Transverse colon (tissue), 3 donors: ENCODE results near the gene NEK6.

ENCODE experiments used
- EP300 ChIP-seq: sonication (generic); formaldehyde crosslinking; IDR thresholded peaks from one replicate; pipeline ENCODE4 v1.6.1; 2017; ENCODE audit warnings: antibody characterized with exemption, low read depth
- POLR2A ChIP-seq: fragments of 450-650 bp; IDR thresholded peaks from one replicate; pipeline ENCODE4 v1.6.1; 2016; ENCODE audit warnings: antibody characterized with exemption, mild to moderate bottlenecking, moderate library complexity
- TF ChIP-seq, protein P1 (sequence below), 5 experiments: fragments of 200-600 bp in 3 of 5; fragments of 450-650 bp in 2 of 5; sonication (generic) in 3 of 5; IDR thresholded peaks; 1 replicate in 2 of 5; 2 replicates in 3 of 5; pipeline ENCODE4 v1.5.1; 2016 to 2017; ENCODE audit warnings: antibody characterized with exemption in 5 of 5, inconsistent platforms in 3 of 5, mild to moderate bottlenecking in 2 of 5, moderate library complexity in 1 of 5

DNA sequence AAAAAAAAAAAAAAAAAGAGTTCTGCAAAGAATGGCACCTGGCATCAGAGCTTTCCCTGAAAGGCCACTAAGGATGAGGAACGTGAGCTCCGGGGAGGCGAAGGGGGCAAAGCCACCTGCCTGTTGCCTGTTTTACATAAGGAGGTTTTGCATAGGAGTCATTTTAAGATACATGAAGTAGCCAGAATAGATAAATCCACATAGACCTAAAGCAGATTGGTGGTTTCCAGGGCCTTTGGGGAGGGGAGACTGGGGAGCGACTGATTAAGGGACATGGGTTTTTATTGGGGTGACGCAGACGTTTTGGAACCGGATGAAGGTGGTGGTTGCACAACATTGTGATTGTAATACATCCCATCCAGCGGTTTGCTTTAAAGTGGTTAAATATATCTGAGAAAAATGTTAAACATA is 7.1 kb downstream of the NEK6 start:
- TF ChIP-seq POLR2A (no peak), EP300 (no peak)
- TF ChIP-seq, protein P1, sequence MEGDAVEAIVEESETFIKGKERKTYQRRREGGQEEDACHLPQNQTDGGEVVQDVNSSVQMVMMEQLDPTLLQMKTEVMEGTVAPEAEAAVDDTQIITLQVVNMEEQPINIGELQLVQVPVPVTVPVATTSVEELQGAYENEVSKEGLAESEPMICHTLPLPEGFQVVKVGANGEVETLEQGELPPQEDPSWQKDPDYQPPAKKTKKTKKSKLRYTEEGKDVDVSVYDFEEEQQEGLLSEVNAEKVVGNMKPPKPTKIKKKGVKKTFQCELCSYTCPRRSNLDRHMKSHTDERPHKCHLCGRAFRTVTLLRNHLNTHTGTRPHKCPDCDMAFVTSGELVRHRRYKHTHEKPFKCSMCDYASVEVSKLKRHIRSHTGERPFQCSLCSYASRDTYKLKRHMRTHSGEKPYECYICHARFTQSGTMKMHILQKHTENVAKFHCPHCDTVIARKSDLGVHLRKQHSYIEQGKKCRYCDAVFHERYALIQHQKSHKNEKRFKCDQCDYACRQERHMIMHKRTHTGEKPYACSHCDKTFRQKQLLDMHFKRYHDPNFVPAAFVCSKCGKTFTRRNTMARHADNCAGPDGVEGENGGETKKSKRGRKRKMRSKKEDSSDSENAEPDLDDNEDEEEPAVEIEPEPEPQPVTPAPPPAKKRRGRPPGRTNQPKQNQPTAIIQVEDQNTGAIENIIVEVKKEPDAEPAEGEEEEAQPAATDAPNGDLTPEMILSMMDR (IDR thresholded peaks at IDR 0.05), result no peak
